Keratinocyte (primary cell): ENCODE results near the gene GPR32. TPM values are rescaled to one million over a fixed set of nuclear protein-coding genes. Genes with fewer than 3 reads are reported as not detected.
"Not testable (repeated sequence)": the region's sequence is repeated elsewhere in the genome, so short reads cannot be mapped to it uniquely, and the experiment has no call there.

ENCODE experiments used
- DNase-seq: peaks from one replicate; pipeline ENCODE4 v3.0.0-alpha.2; 2011; ENCODE audit warnings: low read depth, missing footprints, low spot score
- FAIRE-seq: peaks from 2 replicates; lab custom pipeline; 2011; peaks lifted over from hg19 to GRCh38; lab: Jason Lieb, UNC
- H2AFZ ChIP-seq: 2 replicates; pipeline ENCODE4 v1.6.0; 2012; ENCODE audit warnings: low read length, control low read depth, inconsistent platforms; ENCODE audit not compliant: control insufficient read depth
- H3K27ac ChIP-seq: 2 replicates; pipeline ENCODE4 v1.5.1; 2011; ENCODE audit warnings: low read length; ENCODE audit not compliant: control insufficient read depth, insufficient read depth
- H3K27me3 ChIP-seq: 3 replicates; pipeline ENCODE4 v1.6.0; 2011; ENCODE audit warnings: low read length; ENCODE audit not compliant: control insufficient read depth, insufficient read depth; ENCODE audit errors: extremely low read depth
- H3K36me3 ChIP-seq, 2 experiments: 2 replicates in 1 of 2; 3 replicates in 1 of 2; pipeline ENCODE4 v1.5.1; 2011; ENCODE audit warnings: low read length in 2 of 2, mild to moderate bottlenecking in 1 of 2; ENCODE audit not compliant: control insufficient read depth in 2 of 2, insufficient read depth in 2 of 2; ENCODE audit errors: extremely low read depth in 1 of 2
- H3K4me1 ChIP-seq: 3 replicates; pipeline ENCODE4 v1.5.1; 2011; ENCODE audit warnings: low read length; ENCODE audit not compliant: control insufficient read depth, insufficient read depth; ENCODE audit errors: extremely low read depth
- H3K4me2 ChIP-seq: 3 replicates; pipeline ENCODE4 v1.6.0; 2011; ENCODE audit warnings: low read depth, low read length; ENCODE audit not compliant: control insufficient read depth, insufficient read depth; ENCODE audit errors: extremely low read depth
- H3K4me3 ChIP-seq, 3 experiments: fragments of 200-600 bp in 1 of 3; sonication (generic) in 1 of 3; 2 replicates in 2 of 3; 3 replicates in 1 of 3; pipeline ENCODE4 v1.5.1; 2011 to 2016; ENCODE audit warnings: low read length in 3 of 3, mild to moderate bottlenecking in 3 of 3, control low read depth in 2 of 3, inconsistent platforms in 1 of 3, low read depth in 1 of 3, mixed read lengths in 1 of 3, mixed run types in 1 of 3, moderate library complexity in 1 of 3; ENCODE audit not compliant: control insufficient read depth in 2 of 3, insufficient read depth in 2 of 3; ENCODE audit errors: extremely low read depth in 1 of 3
- H3K79me2 ChIP-seq: 2 replicates; pipeline ENCODE4 v1.6.0; 2012; ENCODE audit warnings: low read length; ENCODE audit not compliant: control insufficient read depth, insufficient read depth
- H3K9ac ChIP-seq: 3 replicates; pipeline ENCODE4 v1.6.0; 2011; ENCODE audit warnings: low read length; ENCODE audit not compliant: control insufficient read depth, insufficient read depth; ENCODE audit errors: extremely low read depth
- H3K9me1 ChIP-seq: 3 replicates; pipeline ENCODE4 v1.6.0; 2011; ENCODE audit warnings: low read length; ENCODE audit not compliant: control insufficient read depth, insufficient read depth; ENCODE audit errors: extremely low read depth
- H3K9me3 ChIP-seq: 2 replicates; pipeline ENCODE4 v1.5.1; 2012; ENCODE audit warnings: low read depth, low read length; ENCODE audit not compliant: control insufficient read depth
- H4K20me1 ChIP-seq: 3 replicates; pipeline ENCODE4 v1.6.0; 2011; ENCODE audit warnings: low read length; ENCODE audit not compliant: control insufficient read depth, insufficient read depth; ENCODE audit errors: extremely low read depth
- CTCF ChIP-seq, 3 experiments: IDR thresholded peaks in 1 of 3; conservative IDR thresholded peaks in 1 of 3; optimal IDR thresholded peaks in 1 of 3; 2 replicates in 2 of 3; 3 replicates in 1 of 3; pipeline versions ENCODE3 to v1.5.1; 2011; ENCODE audit warnings: low read length in 3 of 3, mild to moderate bottlenecking in 3 of 3, moderate library complexity in 2 of 3, control low read depth in 1 of 3, inconsistent platforms in 1 of 3; ENCODE audit not compliant: insufficient read depth in 2 of 3; ENCODE audit errors: extremely low read depth in 1 of 3
- EZH2 ChIP-seq: IDR thresholded peaks from one replicate; pipeline ENCODE4 v1.6.1; 2012; ENCODE audit warnings: inconsistent platforms, mild to moderate bottlenecking, low read length, moderate library complexity
- dilution Hi-C: fragments of 300-500 bp; cut with MboI; formaldehyde crosslinking; loops from one replicate; pipeline ENCODE4 v1.7.0; 2020; ENCODE audit warnings: low sequenced_read_pairs; ENCODE audit not compliant: extremely low pct_ligation_motif_present
- polyA plus RNA-seq, 5 experiments: library from polyadenylated mRNA; depleted of rRNA in 3 of 5; stranded (reverse) in 3 of 5; stranded (forward) in 1 of 5; unstranded in 1 of 5; fragments of >200 nt; gene quantifications; 1 replicate in 1 of 5; 2 replicates in 3 of 5; 3 replicates in 1 of 5; pipeline versions ENCODE4 v1.2.1 to v1.2.3, GENCODE V29; 2011 to 2012; ENCODE audit warnings: missing spikeins in 2 of 5, low read depth in 1 of 5, low replicate concordance in 1 of 5

The GPR32 gene
- polyA plus RNA-seq, 1 donor (not counting 4 experiments of a cell fraction or from before 2014, with no cell fraction given) = not detected

GRCh38 chr19:50759886-50760285, 10.4 kb upstream of the GPR32 start:
- H2AFZ ChIP-seq = no peak overlapping the region
- H3K9me1 ChIP-seq = no peaks in the 10 kb centered on the region
- no peaks in the 10 kb centered on the region for H3K36me3 ChIP-seq
- H4K20me1 ChIP-seq = no peaks in the 10 kb centered on the region
- no peaks in the 10 kb centered on the region for H3K4me1 ChIP-seq
- DNase-seq (no peak), FAIRE-seq (no peak)
- H3K4me2 ChIP-seq = no peak overlapping the region
- TF ChIP-seq EZH2 (no peak), CTCF (optimal IDR thresholded peaks at IDR 0.05 in 1 of 3, IDR thresholded peaks at IDR 0.05 in 1 of 3, conservative IDR thresholded peaks at IDR 0.05 in 1 of 3; ENCODE audit: extremely low read depth in 1 of 3, insufficient read depth in 2 of 3, low read length in 3 of 3) (no peak)
- no peak overlapping the region for H3K27ac ChIP-seq
- H3K4me3 ChIP-seq = no peak overlapping the region
- H3K79me2 ChIP-seq = no peaks in the 10 kb centered on the region
- H3K9ac ChIP-seq = no peak overlapping the region
- dilution Hi-C loops = no loop called here
- no peaks in the 10 kb centered on the region for H3K9me3 ChIP-seq
- H3K27me3 ChIP-seq = no peaks in the 10 kb centered on the region

GRCh38 chr19:50761501-50761900, 8.8 kb upstream of the GPR32 start:
- H2AFZ ChIP-seq, H3K4me2 ChIP-seq, dilution Hi-C loops, H3K36me3 ChIP-seq, H3K9me1 ChIP-seq, H4K20me1 ChIP-seq, H3K9me3 ChIP-seq, FAIRE-seq, DNase-seq, H3K27me3 ChIP-seq, H3K27ac ChIP-seq, H3K79me2 ChIP-seq, H3K4me1 ChIP-seq, H3K9ac ChIP-seq, H3K4me3 ChIP-seq: not testable (repeated sequence)

GRCh38 chr19:50763521-50763920, 6.7 kb upstream of the GPR32 start:
- H4K20me1 ChIP-seq, H3K9me1 ChIP-seq, H3K4me1 ChIP-seq, H3K79me2 ChIP-seq, DNase-seq, H3K27me3 ChIP-seq, H3K9me3 ChIP-seq, H3K4me2 ChIP-seq, H2AFZ ChIP-seq, FAIRE-seq, dilution Hi-C loops, H3K9ac ChIP-seq, H3K36me3 ChIP-seq, H3K4me3 ChIP-seq, H3K27ac ChIP-seq: not testable (repeated sequence)
